SK-N-SH (cell line): ENCODE results near the gene THAP7. TPM values are rescaled to one million over a fixed set of nuclear protein-coding genes. Genes with fewer than 3 reads are reported as not detected.

Experiments used
- CTCF ChIA-PET: fragments of 300-600, 350-600 bp; formaldehyde crosslinking; extraction: SDS; loops from one replicate; lab custom pipeline; 2021; lab: Yijun Ruan, JAX
- POLR2A ChIA-PET: fragments of 350-600 bp; sonication (Branson Sonifier 250); formaldehyde crosslinking; extraction: SDS; loops from one replicate; lab custom pipeline; 2020; ENCODE audit warnings: antibody characterized with exemption, inconsistent platforms; lab: Yijun Ruan, JAX
- DNase-seq: peaks from one replicate; pipeline ENCODE4 v3.0.0; 2012
- H2AFZ ChIP-seq: fragments of 200-600 bp; sonication (generic); 2 replicates; pipeline ENCODE4 v1.8.1; 2016; ENCODE audit warnings: antibody characterized with exemption, mild to moderate bottlenecking, low read depth
- H3F3A ChIP-seq: fragments of 200-600 bp; sonication (generic); replicated peaks from 2 replicates; pipeline ENCODE3; 2016; ENCODE audit warnings: antibody characterized with exemption, mild to moderate bottlenecking; ENCODE audit not compliant: insufficient read depth
- H3K27ac ChIP-seq, 2 experiments: fragments of 200-500 bp in 1 of 2; fragments of 200-600 bp in 1 of 2; sonication (Bioruptor generic) in 1 of 2; sonication (generic), shearing (Covaris generic) in 1 of 2; 2 replicates each; pipeline versions ENCODE4 v1.5.1 to v1.6.1; 2014 to 2016; ENCODE audit warnings: low read depth in 2 of 2, inconsistent platforms in 1 of 2, low read length in 1 of 2, mild to moderate bottlenecking in 1 of 2, mixed read lengths in 1 of 2
- H3K27me3 ChIP-seq: fragments of 200-600 bp; sonication (generic), shearing (Covaris generic); 2 replicates; pipeline ENCODE4 v1.6.1; 2016; ENCODE audit warnings: mixed run types; ENCODE audit not compliant: insufficient read depth
- H3K36me3 ChIP-seq, 2 experiments: fragments of 200-500 bp in 1 of 2; fragments of 200-600 bp in 1 of 2; sonication (Bioruptor generic) in 1 of 2; sonication (generic) in 1 of 2; replicated peaks in 1 of 2; 2 replicates each; pipeline versions ENCODE3 to v1.5.1; 2014 to 2016; ENCODE audit warnings: low read length in 1 of 2, mild to moderate bottlenecking in 1 of 2; ENCODE audit not compliant: insufficient read depth in 2 of 2, control insufficient read depth in 1 of 2
- H3K4me1 ChIP-seq, 2 experiments: fragments of 200-500 bp in 1 of 2; fragments of 200-600 bp in 1 of 2; sonication (Bioruptor generic) in 1 of 2; sonication (generic), shearing (Covaris generic) in 1 of 2; 2 replicates each; pipeline versions ENCODE4 v1.5.1 to v1.6.1; 2014 to 2016; ENCODE audit warnings: low read depth in 1 of 2, low read length in 1 of 2, mixed run types in 1 of 2; ENCODE audit not compliant: insufficient read depth in 2 of 2, control insufficient read depth in 1 of 2
- H3K4me2 ChIP-seq: fragments of 200-600 bp; sonication (generic), shearing (Covaris generic); 2 replicates; pipeline ENCODE4 v1.6.1; 2017; ENCODE audit warnings: mixed run types
- H3K4me3 ChIP-seq, 2 experiments: fragments of 200-500 bp in 1 of 2; fragments of 200-600 bp in 1 of 2; sonication (Bioruptor generic) in 1 of 2; sonication (generic), shearing (Covaris generic) in 1 of 2; 2 replicates each; pipeline versions ENCODE4 v1.5.1 to v1.8.1; 2014 to 2016; ENCODE audit warnings: low read depth in 2 of 2, inconsistent platforms in 1 of 2, low read length in 1 of 2, mild to moderate bottlenecking in 1 of 2, mixed read lengths in 1 of 2, moderate library complexity in 1 of 2
- H3K79me2 ChIP-seq: fragments of 200-600 bp; sonication (generic); 2 replicates; pipeline ENCODE4 v1.8.1; 2017; ENCODE audit warnings: mild to moderate bottlenecking; ENCODE audit not compliant: insufficient read depth
- H3K9ac ChIP-seq: fragments of 200-600 bp; sonication (generic); 2 replicates; pipeline ENCODE4 v1.6.1; 2017; ENCODE audit warnings: mixed run types
- H3K9me2 ChIP-seq: fragments of 200-600 bp; sonication (generic); 2 replicates; pipeline ENCODE4 v1.6.1; 2017; ENCODE audit warnings: mixed run types
- H3K9me3 ChIP-seq: fragments of 200-600 bp; sonication (generic); 2 replicates; pipeline ENCODE4 v1.6.1; 2017; ENCODE audit warnings: mixed run types, mild to moderate bottlenecking, moderate library complexity
- H4K20me1 ChIP-seq: fragments of 200-600 bp; sonication (generic); 2 replicates; pipeline ENCODE4 v1.6.1; 2017; ENCODE audit warnings: mild to moderate bottlenecking, mixed run types; ENCODE audit not compliant: insufficient read depth
- ELF1 ChIP-seq: IDR thresholded peaks from 2 replicates; pipeline ENCODE4 v1.4.0; 2012
- FOXJ3 ChIP-seq: sonication (generic); formaldehyde crosslinking; IDR thresholded peaks from 2 replicates; pipeline ENCODE4 v1.5.1; 2020; ENCODE audit warnings: mild to moderate bottlenecking, missing genetic modification reagents
- GABPA ChIP-seq: IDR thresholded peaks from 2 replicates; pipeline ENCODE4 v1.4.0; 2012; ENCODE audit warnings: low read depth, mild to moderate bottlenecking
- GATA2 ChIP-seq: sonication (generic); formaldehyde crosslinking; IDR thresholded peaks from 2 replicates; pipeline ENCODE4 v1.5.0; 2020; ENCODE audit warnings: mild to moderate bottlenecking, missing genetic modification reagents
- JUND ChIP-seq: IDR thresholded peaks from 2 replicates; pipeline ENCODE4 v1.4.0; 2012
- MXI1 ChIP-seq: IDR thresholded peaks from 2 replicates; pipeline ENCODE4 v1.6.1; 2012; ENCODE audit warnings: mild to moderate bottlenecking, low read depth, low read length, improper control_type of control experiment
- NFIC ChIP-seq: IDR thresholded peaks from 2 replicates; pipeline ENCODE4 v1.4.0; 2012; ENCODE audit warnings: borderline replicate concordance
- POLR2AphosphoS5 ChIP-seq: IDR thresholded peaks from 2 replicates; pipeline ENCODE4 v1.6.1; 2012; ENCODE audit warnings: low read depth, low read length
- RCOR1 ChIP-seq: fragments of 150-350 bp; IDR thresholded peaks from 2 replicates; pipeline ENCODE4 v1.6.1; 2017; ENCODE audit warnings: antibody characterized with exemption, low read length
- RXRA ChIP-seq: IDR thresholded peaks from 2 replicates; pipeline ENCODE4 v1.4.0; 2012; ENCODE audit warnings: low read depth, mild to moderate bottlenecking, borderline replicate concordance
- SIN3A ChIP-seq: IDR thresholded peaks from 2 replicates; pipeline ENCODE4 v1.6.1; 2012; ENCODE audit warnings: low read depth, mild to moderate bottlenecking, low read length, moderate library complexity, borderline replicate concordance
- WGBS: methylation state at CpG from one replicate; pipeline ENCODE4 v1.1.6; 2017; ENCODE audit warnings: low lambda C conversion rate; 5-methylcytosine and 5-hydroxymethylcytosine counted together
- polyA plus RNA-seq, 3 experiments: library from polyadenylated mRNA; depleted of rRNA; stranded (reverse); fragments of >200 nt; gene quantifications; 2 replicates each; pipeline ENCODE4 v1.2.3, GENCODE V29; 2012
- TF ChIP-seq, protein P1 (sequence below): IDR thresholded peaks from 2 replicates; pipeline ENCODE4; 2012
- TF ChIP-seq, protein P2 (sequence below): fragments of 150-350 bp; IDR thresholded peaks from 2 replicates; pipeline ENCODE4 v1.6.1; 2017; ENCODE audit warnings: antibody characterized with exemption, low read length, low read depth, borderline replicate concordance
- TF ChIP-seq, protein P3 (sequence below): IDR thresholded peaks from 2 replicates; pipeline ENCODE4 v1.6.1; 2012; ENCODE audit warnings: mild to moderate bottlenecking, low read depth, low read length, moderate library complexity
- TF ChIP-seq, protein P4 (sequence below): IDR thresholded peaks from 2 replicates; pipeline ENCODE4 v1.4.0; 2012; ENCODE audit warnings: low read depth, borderline replicate concordance
- TF ChIP-seq, protein P5 (sequence below): IDR thresholded peaks from 2 replicates; pipeline ENCODE4 v1.4.0; 2012; ENCODE audit warnings: low read depth

The THAP7 gene
- polyA plus RNA-seq, 1 of the 3 experiments (the other 2 are of a cell fraction), result 32.0 TPM

DNA sequence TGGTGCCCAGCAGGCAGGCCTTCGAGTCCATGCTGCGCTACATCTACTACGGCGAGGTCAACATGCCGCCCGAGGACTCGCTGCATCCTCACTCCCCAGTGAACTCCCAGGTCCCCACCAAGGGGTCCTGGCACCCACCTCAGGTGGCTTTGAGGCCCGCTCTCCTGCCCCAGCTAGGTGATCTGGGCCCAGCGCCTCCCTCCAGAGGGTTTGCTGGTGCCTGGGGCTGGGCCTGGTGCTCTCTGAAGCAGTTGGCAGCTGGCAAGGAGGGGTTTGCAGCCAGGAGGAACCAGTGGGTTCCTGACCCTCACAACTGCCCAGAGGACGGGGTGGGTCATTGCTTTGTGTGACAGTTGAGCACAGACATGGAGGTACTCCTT is 5.9 kb downstream of the THAP7 start:
- POLR2A ChIA-PET, result interaction anchor here (1.4 kb wide), 1 partner anchor 19 kb away, joined by 3 read pairs; the partner anchor contains the start of gene P2RX6
- no peak overlapping the region for H3K4me3 ChIP-seq

More for the DNA sequence above, 5.9 kb downstream of the THAP7 start:
- H4K20me1 ChIP-seq, result 0 out of 2 replicates have a peak, but pooled peaks cover 5% of the 10 kb centered on the region
- TF ChIP-seq GABPA (no peak), POLR2AphosphoS5 (no peak), SIN3A (no peak), NFIC (no peak), MXI1 (no peak), RXRA (no peak), FOXJ3 (CRISPR knock-in tag) (no peak), RCOR1 (no peak), JUND (no peak), ELF1 (no peak), GATA2 (CRISPR knock-in tag) (no peak)
- TF ChIP-seq, protein P1, sequence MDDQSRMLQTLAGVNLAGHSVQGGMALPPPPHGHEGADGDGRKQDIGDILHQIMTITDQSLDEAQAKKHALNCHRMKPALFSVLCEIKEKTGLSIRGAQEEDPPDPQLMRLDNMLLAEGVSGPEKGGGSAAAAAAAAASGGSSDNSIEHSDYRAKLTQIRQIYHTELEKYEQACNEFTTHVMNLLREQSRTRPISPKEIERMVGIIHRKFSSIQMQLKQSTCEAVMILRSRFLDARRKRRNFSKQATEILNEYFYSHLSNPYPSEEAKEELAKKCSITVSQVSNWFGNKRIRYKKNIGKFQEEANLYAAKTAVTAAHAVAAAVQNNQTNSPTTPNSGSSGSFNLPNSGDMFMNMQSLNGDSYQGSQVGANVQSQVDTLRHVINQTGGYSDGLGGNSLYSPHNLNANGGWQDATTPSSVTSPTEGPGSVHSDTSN, result no peak
- TF ChIP-seq, protein P2, sequence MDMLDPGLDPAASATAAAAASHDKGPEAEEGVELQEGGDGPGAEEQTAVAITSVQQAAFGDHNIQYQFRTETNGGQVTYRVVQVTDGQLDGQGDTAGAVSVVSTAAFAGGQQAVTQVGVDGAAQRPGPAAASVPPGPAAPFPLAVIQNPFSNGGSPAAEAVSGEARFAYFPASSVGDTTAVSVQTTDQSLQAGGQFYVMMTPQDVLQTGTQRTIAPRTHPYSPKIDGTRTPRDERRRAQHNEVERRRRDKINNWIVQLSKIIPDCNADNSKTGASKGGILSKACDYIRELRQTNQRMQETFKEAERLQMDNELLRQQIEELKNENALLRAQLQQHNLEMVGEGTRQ, result no peak
- TF ChIP-seq, protein P3, sequence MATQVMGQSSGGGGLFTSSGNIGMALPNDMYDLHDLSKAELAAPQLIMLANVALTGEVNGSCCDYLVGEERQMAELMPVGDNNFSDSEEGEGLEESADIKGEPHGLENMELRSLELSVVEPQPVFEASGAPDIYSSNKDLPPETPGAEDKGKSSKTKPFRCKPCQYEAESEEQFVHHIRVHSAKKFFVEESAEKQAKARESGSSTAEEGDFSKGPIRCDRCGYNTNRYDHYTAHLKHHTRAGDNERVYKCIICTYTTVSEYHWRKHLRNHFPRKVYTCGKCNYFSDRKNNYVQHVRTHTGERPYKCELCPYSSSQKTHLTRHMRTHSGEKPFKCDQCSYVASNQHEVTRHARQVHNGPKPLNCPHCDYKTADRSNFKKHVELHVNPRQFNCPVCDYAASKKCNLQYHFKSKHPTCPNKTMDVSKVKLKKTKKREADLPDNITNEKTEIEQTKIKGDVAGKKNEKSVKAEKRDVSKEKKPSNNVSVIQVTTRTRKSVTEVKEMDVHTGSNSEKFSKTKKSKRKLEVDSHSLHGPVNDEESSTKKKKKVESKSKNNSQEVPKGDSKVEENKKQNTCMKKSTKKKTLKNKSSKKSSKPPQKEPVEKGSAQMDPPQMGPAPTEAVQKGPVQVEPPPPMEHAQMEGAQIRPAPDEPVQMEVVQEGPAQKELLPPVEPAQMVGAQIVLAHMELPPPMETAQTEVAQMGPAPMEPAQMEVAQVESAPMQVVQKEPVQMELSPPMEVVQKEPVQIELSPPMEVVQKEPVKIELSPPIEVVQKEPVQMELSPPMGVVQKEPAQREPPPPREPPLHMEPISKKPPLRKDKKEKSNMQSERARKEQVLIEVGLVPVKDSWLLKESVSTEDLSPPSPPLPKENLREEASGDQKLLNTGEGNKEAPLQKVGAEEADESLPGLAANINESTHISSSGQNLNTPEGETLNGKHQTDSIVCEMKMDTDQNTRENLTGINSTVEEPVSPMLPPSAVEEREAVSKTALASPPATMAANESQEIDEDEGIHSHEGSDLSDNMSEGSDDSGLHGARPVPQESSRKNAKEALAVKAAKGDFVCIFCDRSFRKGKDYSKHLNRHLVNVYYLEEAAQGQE, result no peak
- TF ChIP-seq, protein P4, sequence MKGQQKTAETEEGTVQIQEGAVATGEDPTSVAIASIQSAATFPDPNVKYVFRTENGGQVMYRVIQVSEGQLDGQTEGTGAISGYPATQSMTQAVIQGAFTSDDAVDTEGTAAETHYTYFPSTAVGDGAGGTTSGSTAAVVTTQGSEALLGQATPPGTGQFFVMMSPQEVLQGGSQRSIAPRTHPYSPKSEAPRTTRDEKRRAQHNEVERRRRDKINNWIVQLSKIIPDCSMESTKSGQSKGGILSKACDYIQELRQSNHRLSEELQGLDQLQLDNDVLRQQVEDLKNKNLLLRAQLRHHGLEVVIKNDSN, result no peak
- TF ChIP-seq, protein P5, sequence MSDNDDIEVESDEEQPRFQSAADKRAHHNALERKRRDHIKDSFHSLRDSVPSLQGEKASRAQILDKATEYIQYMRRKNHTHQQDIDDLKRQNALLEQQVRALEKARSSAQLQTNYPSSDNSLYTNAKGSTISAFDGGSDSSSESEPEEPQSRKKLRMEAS, result no peak
- 100% methylated on average over 1 of the region's 10 CpGs for WGBS
- CTCF ChIA-PET, result no interaction called here
- no peak overlapping the region for H3K9ac ChIP-seq
- peaks cover 12 to 21% of the 10 kb centered on the region in 2 experiments; a peak in 3 of 4 replicates for H3K4me1 ChIP-seq
- H3K36me3 ChIP-seq, result peaks cover 7 to 64% of the 10 kb centered on the region in 2 experiments
- no peak for DNase-seq
- H3K9me2 ChIP-seq, result no peaks in the 10 kb centered on the region
- no peak overlapping the region for H3K27ac ChIP-seq
- no peak overlapping the region for H3K4me2 ChIP-seq
- peaks cover 16% of the 10 kb centered on the region for H3K79me2 ChIP-seq
- H3F3A ChIP-seq, result peaks cover 7% of the 10 kb centered on the region
- H3K9me3 ChIP-seq, result no peaks in the 10 kb centered on the region
- H3K27me3 ChIP-seq, result no peaks in the 10 kb centered on the region
- H2AFZ ChIP-seq, result no peak overlapping the region
